ENCODE measurements around the gene PIEZO2.

The PIEZO2 gene

GRCh38 chr18:11153097-11153496 is 3.7 kb upstream of the PIEZO2 start:
- TF ChIP-seq Cebpa-rat (IDR thresholded peaks at IDR 0.05) = no peak
- H3K4me1 ChIP-seq = no peaks in the 10 kb centered on the region
- H3K4me3 ChIP-seq = no peak overlapping the region

GRCh38 chr18:11150271-11150615 is 874 bp upstream of the PIEZO2 start:
- Histone ChIP-seq H3K9ac (no peak overlapping the region), H3K36me3 (no peaks in the 10 kb centered on the region), H3K27me3 (no peaks in the 10 kb centered on the region)

More at GRCh38 chr18:11153097-11153496, 3.7 kb upstream of the PIEZO2 start:
- no peaks in the 10 kb centered on the region for H4K20me1 ChIP-seq
- peaks cover 19% of the 10 kb centered on the region for H3K9me3 ChIP-seq
- H3K27ac ChIP-seq = no peak overlapping the region
- H3K4me2 ChIP-seq = no peak overlapping the region
- no peaks in the 10 kb centered on the region for H3K36me3 ChIP-seq
- H3K27me3 ChIP-seq = no peaks in the 10 kb centered on the region
- H3K9ac ChIP-seq = no peak overlapping the region

GRCh38 chr18:11148680-11149440 is 509 bp downstream of the PIEZO2 start:
- no peak for TF ChIP-seq Cebpa-rat (IDR thresholded peaks at IDR 0.05)
- H3K9ac ChIP-seq = no peak overlapping the region
- no peak overlapping the region for H3K4me2 ChIP-seq

More at GRCh38 chr18:11150271-11150615, 874 bp upstream of the PIEZO2 start:
- H3K4me3 ChIP-seq = no peak overlapping the region
- no peaks in the 10 kb centered on the region for H4K20me1 ChIP-seq
- no peaks in the 10 kb centered on the region for H3K4me1 ChIP-seq
- no peak for TF ChIP-seq Cebpa-rat (IDR thresholded peaks at IDR 0.05)
- H3K4me2 ChIP-seq = no peak overlapping the region
- H3K9me3 ChIP-seq = peaks cover 28% of the 10 kb centered on the region
- H3K27ac ChIP-seq = no peak overlapping the region

GRCh38 chr18:11147962-11148679 is 1.2 kb downstream of the PIEZO2 start:
- no peak overlapping the region for H3K9ac ChIP-seq
- no peak overlapping the region for H3K27ac ChIP-seq
- TF ChIP-seq Cebpa-rat (IDR thresholded peaks at IDR 0.05) = no peak
- H3K4me3 ChIP-seq = no peak overlapping the region
- peaks cover 28% of the 10 kb centered on the region for H3K9me3 ChIP-seq
- no peaks in the 10 kb centered on the region for H4K20me1 ChIP-seq
- H3K36me3 ChIP-seq = no peaks in the 10 kb centered on the region
- no peak overlapping the region for H3K4me2 ChIP-seq
- no peaks in the 10 kb centered on the region for H3K27me3 ChIP-seq
- H3K4me1 ChIP-seq = no peaks in the 10 kb centered on the region

More at GRCh38 chr18:11148680-11149440, 509 bp downstream of the PIEZO2 start:
- Histone ChIP-seq H3K27me3 (no peaks in the 10 kb centered on the region), H3K9me3 (peaks cover 28% of the 10 kb centered on the region), H4K20me1 (no peaks in the 10 kb centered on the region), H3K4me1 (no peaks in the 10 kb centered on the region), H3K27ac (no peak overlapping the region), H3K36me3 (no peaks in the 10 kb centered on the region), H3K4me3 (no peak overlapping the region)

- Histone ChIP-seq H3K4me3 (no peak overlapping the region), H3K4me2 (no peak overlapping the region), H3K9me3 (peaks cover 28% of the 10 kb centered on the region), H3K36me3 (no peaks in the 10 kb centered on the region), H3K27ac (no peak overlapping the region), H3K9ac (no peak overlapping the region), H3K27me3 (no peaks in the 10 kb centered on the region), H3K4me1 (no peaks in the 10 kb centered on the region), H4K20me1 (no peaks in the 10 kb centered on the region)
- TF ChIP-seq Cebpa-rat (IDR thresholded peaks at IDR 0.05) = no peak
Measured at GRCh38 chr18:11147371-11147951, 1.9 kb downstream of the PIEZO2 start.

GRCh38 chr18:11146947-11147345 is 2.4 kb downstream of the PIEZO2 start:
- Histone ChIP-seq H3K27ac (no peak overlapping the region), H3K4me2 (no peak overlapping the region)

GRCh38 chr18:11146238-11146946 is 3.0 kb downstream of the PIEZO2 start:
- Histone ChIP-seq H3K9me3 (peaks cover 28% of the 10 kb centered on the region), H3K9ac (no peak overlapping the region), H3K36me3 (no peaks in the 10 kb centered on the region), H3K4me3 (no peak overlapping the region), H3K27me3 (no peaks in the 10 kb centered on the region), H3K27ac (no peak overlapping the region), H3K4me1 (no peaks in the 10 kb centered on the region), H3K4me2 (no peak overlapping the region), H4K20me1 (no peaks in the 10 kb centered on the region)
- TF ChIP-seq Cebpa-rat (IDR thresholded peaks at IDR 0.05) = no peak

More at GRCh38 chr18:11146947-11147345, 2.4 kb downstream of the PIEZO2 start:
- Histone ChIP-seq H3K9ac (no peak overlapping the region), H3K36me3 (no peaks in the 10 kb centered on the region), H3K9me3 (peaks cover 28% of the 10 kb centered on the region), H3K27me3 (no peaks in the 10 kb centered on the region), H4K20me1 (no peaks in the 10 kb centered on the region), H3K4me3 (no peak overlapping the region), H3K4me1 (no peaks in the 10 kb centered on the region)
- no peak for TF ChIP-seq Cebpa-rat (IDR thresholded peaks at IDR 0.05)

- H3K27ac ChIP-seq = no peak overlapping the region
- H3K4me3 ChIP-seq = no peak overlapping the region
- no peak for TF ChIP-seq Cebpa-rat (IDR thresholded peaks at IDR 0.05)
- H3K4me1 ChIP-seq = no peaks in the 10 kb centered on the region
- no peak overlapping the region for H3K4me2 ChIP-seq
- peaks cover 28% of the 10 kb centered on the region for H3K9me3 ChIP-seq
- no peaks in the 10 kb centered on the region for H3K36me3 ChIP-seq
- no peak overlapping the region for H3K9ac ChIP-seq
- H4K20me1 ChIP-seq = no peaks in the 10 kb centered on the region
- H3K27me3 ChIP-seq = no peaks in the 10 kb centered on the region
Measured at GRCh38 chr18:11145413-11146191, 3.8 kb downstream of the PIEZO2 start.

- Histone ChIP-seq H3K9me3 (no peaks in the 10 kb centered on the region), H3K9ac (no peak overlapping the region), H3K27me3 (no peaks in the 10 kb centered on the region), H3K36me3 (no peaks in the 10 kb centered on the region), H3K4me1 (no peaks in the 10 kb centered on the region), H3K4me3 (no peak overlapping the region), H4K20me1 (no peaks in the 10 kb centered on the region), H3K27ac (no peak overlapping the region), H3K4me2 (no peak overlapping the region)
- no peak for TF ChIP-seq Cebpa-rat (IDR thresholded peaks at IDR 0.05)
Measured at GRCh38 chr18:11137400-11137799, 12.0 kb downstream of the PIEZO2 start.
